Measurements from ENCODE around the gene HADHB. TPM values are rescaled to one million over a fixed set of nuclear protein-coding genes. Genes with fewer than 3 reads are reported as not detected.

Gene HADHB
- total and polyA plus RNA-seq, 2 donors, result 41.7 to 92.8 TPM

- DNase-seq (ENCODE audit: low read depth in 6 of 9, low spot score in 9 of 9), result no peak
- Histone ChIP-seq H3K9me3 (ENCODE audit: control insufficient read depth in 2 of 2, insufficient read depth in 1 of 2, low read length in 1 of 2) (no peaks in the 10 kb centered on the region), H3K27me3 (ENCODE audit: control insufficient read depth in 2 of 2, insufficient read depth in 1 of 2, low read length in 1 of 2) (no peaks in the 10 kb centered on the region), H3K27ac (ENCODE audit: low read depth in 1 of 2, low read length in 1 of 2) (no peak overlapping the region), H3K36me3 (ENCODE audit: control insufficient read depth in 2 of 2, insufficient read depth in 2 of 2, low read length in 1 of 2) (peaks cover 22 to 57% of the 10 kb centered on the region in 2 donors), H3K4me1 (ENCODE audit: control insufficient read depth in 2 of 2, insufficient read depth in 2 of 2, low read length in 2 of 2) (no peaks in the 10 kb centered on the region), H3K4me3 (ENCODE audit: low read length in 2 of 2) (no peak overlapping the region)
- 99% methylated on average over 4 of the region's 4 CpGs for WGBS
These were observed 31.9 kb downstream of the HADHB start for GRCh38 chr2:26276484-26277227.

DNA sequence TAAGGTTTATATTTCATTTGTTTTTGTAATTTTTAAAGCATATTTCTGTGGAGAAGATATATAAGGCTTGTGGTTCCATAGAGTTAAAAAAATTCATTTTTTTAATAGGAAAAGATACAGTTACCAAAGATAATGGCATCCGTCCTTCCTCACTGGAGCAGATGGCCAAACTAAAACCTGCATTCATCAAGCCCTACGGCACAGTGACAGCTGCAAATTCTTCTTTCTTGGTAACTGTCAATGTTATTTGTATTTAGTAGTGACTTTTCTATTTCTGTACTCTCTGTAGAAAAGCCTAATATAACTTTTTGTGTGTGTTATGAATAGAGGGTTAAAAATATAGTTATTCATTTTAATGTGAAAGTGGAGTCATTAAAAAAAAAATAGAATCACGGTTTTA is 35.1 kb downstream of the HADHB start:
- no peak for DNase-seq (ENCODE audit: low read depth in 6 of 9, low spot score in 9 of 9)
- Histone ChIP-seq H3K9me3 (ENCODE audit: control insufficient read depth in 2 of 2, insufficient read depth in 1 of 2, low read length in 1 of 2) (no peaks in the 10 kb centered on the region), H3K36me3 (ENCODE audit: control insufficient read depth in 2 of 2, insufficient read depth in 2 of 2, low read length in 1 of 2) (peaks cover 29 to 67% of the 10 kb centered on the region in 2 donors), H3K27me3 (ENCODE audit: control insufficient read depth in 2 of 2, insufficient read depth in 1 of 2, low read length in 1 of 2) (no peaks in the 10 kb centered on the region), H3K4me3 (ENCODE audit: low read length in 2 of 2) (no peak overlapping the region), H3K27ac (ENCODE audit: low read depth in 1 of 2, low read length in 1 of 2) (no peak overlapping the region), H3K4me1 (ENCODE audit: control insufficient read depth in 2 of 2, insufficient read depth in 2 of 2, low read length in 2 of 2) (no peaks in the 10 kb centered on the region)
- whole genome bisulfite sequencing, result 98% methylated on average over 3 of the region's 3 CpGs

DNA sequence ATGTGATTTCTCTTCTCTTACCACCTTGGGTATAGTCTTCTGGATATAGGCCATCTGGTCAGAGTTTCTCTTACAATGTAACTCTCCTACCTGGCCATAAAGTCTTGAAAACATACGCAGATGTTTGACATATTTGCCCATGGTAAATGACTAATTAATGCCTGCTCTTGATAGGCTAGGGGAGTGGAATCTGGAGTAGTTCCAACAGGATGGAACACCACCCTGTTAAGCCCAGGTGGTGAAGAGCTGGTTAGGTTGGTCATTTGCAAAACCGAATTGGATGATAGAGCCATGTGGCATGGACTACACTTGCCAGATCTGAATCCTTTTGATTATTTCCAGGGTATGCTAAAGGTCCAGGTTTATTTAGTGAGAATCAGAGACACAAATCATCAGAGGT is 36.5 kb downstream of the HADHB start:
- WGBS, result over 99% methylated on average over 2 of the region's 2 CpGs
- DNase-seq (ENCODE audit: low read depth in 6 of 9, low spot score in 9 of 9), result no peak
- Histone ChIP-seq H3K9me3 (ENCODE audit: control insufficient read depth in 2 of 2, insufficient read depth in 1 of 2, low read length in 1 of 2) (no peaks in the 10 kb centered on the region), H3K36me3 (ENCODE audit: control insufficient read depth in 2 of 2, insufficient read depth in 2 of 2, low read length in 1 of 2) (peaks cover 33 to 71% of the 10 kb centered on the region in 2 donors), H3K27me3 (ENCODE audit: control insufficient read depth in 2 of 2, insufficient read depth in 1 of 2, low read length in 1 of 2) (no peaks in the 10 kb centered on the region), H3K4me3 (ENCODE audit: low read length in 2 of 2) (no peak overlapping the region), H3K27ac (ENCODE audit: low read depth in 1 of 2, low read length in 1 of 2) (no peak overlapping the region), H3K4me1 (ENCODE audit: control insufficient read depth in 2 of 2, insufficient read depth in 2 of 2, low read length in 2 of 2) (no peaks in the 10 kb centered on the region)

DNA sequence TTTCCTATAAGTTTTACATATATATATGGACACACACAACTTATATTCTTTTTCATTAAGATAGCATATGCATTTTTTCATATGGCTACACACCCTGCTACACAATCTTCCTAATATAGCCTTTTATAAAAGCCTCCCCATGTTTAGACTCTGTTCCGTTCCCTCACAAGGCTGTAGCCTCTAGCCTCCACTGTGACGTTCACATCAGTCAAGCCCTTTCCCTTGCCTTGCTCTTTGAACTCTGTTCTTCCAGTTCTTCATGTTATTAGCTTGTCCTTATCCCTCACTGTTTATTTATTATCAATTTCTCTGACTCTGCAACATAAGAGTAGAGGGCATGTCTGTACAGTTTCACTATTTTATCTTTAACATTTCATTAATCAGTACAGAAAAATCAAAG is 38.9 kb downstream of the HADHB start:
- no peak overlapping the region for H3K4me3 ChIP-seq (ENCODE audit: low read length in 2 of 2)
- no peak overlapping the region for H3K27ac ChIP-seq (ENCODE audit: low read depth in 1 of 2, low read length in 1 of 2)

GRCh38 chr2:26284132-26284531 is 39.4 kb downstream of the HADHB start:
- Histone ChIP-seq H3K27ac (ENCODE audit: low read depth in 1 of 2, low read length in 1 of 2) (no peak overlapping the region), H3K36me3 (ENCODE audit: control insufficient read depth in 2 of 2, insufficient read depth in 2 of 2, low read length in 1 of 2) (peaks cover 32 to 53% of the 10 kb centered on the region in 2 donors)
- 98% methylated on average over 3 of the region's 3 CpGs for WGBS

More for the DNA sequence above, 38.9 kb downstream of the HADHB start:
- Histone ChIP-seq H3K9me3 (ENCODE audit: control insufficient read depth in 2 of 2, insufficient read depth in 1 of 2, low read length in 1 of 2) (no peaks in the 10 kb centered on the region), H3K27me3 (ENCODE audit: control insufficient read depth in 2 of 2, insufficient read depth in 1 of 2, low read length in 1 of 2) (no peaks in the 10 kb centered on the region), H3K36me3 (ENCODE audit: control insufficient read depth in 2 of 2, insufficient read depth in 2 of 2, low read length in 1 of 2) (peaks cover 32 to 58% of the 10 kb centered on the region in 2 donors), H3K4me1 (ENCODE audit: control insufficient read depth in 2 of 2, insufficient read depth in 2 of 2, low read length in 2 of 2) (no peaks in the 10 kb centered on the region)
- DNase-seq (ENCODE audit: low read depth in 6 of 9, low spot score in 9 of 9), result no peak
- WGBS, result 98% methylated on average over 2 of the region's 2 CpGs

DNA sequence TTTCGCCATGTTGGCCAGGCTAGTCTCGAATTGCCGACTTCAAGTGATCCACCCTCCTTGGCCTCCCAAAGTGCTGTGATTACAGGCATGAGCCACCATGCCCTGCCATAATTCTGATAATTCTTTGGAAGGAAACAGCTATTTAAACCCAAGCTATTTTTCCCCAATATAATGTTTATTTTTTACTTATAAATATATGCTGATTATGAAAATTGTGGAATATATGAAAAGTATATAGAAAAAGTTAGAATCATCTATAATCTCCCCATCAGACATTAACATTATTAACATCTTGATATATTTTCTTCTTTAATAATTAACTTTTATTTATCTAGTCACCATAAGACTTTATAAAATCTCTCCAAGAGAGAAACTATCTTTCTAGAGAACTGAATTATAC is 41.2 kb downstream of the HADHB start:
- H3K9me3 ChIP-seq (ENCODE audit: control insufficient read depth in 2 of 2, insufficient read depth in 1 of 2, low read length in 1 of 2), result no peaks in the 10 kb centered on the region
- no peaks in the 10 kb centered on the region for H3K4me1 ChIP-seq (ENCODE audit: control insufficient read depth in 2 of 2, insufficient read depth in 2 of 2, low read length in 2 of 2)
- H3K27ac ChIP-seq (ENCODE audit: low read depth in 1 of 2, low read length in 1 of 2), result no peak overlapping the region
- 98% methylated on average over 3 of the region's 3 CpGs for WGBS
- H3K4me3 ChIP-seq (ENCODE audit: low read length in 2 of 2), result no peak overlapping the region
- H3K36me3 ChIP-seq (ENCODE audit: control insufficient read depth in 2 of 2, insufficient read depth in 2 of 2, low read length in 1 of 2), result peaks cover 24 to 41% of the 10 kb centered on the region in 2 donors
- DNase-seq (ENCODE audit: low read depth in 6 of 9, low spot score in 9 of 9), result no peak
- H3K27me3 ChIP-seq (ENCODE audit: control insufficient read depth in 2 of 2, insufficient read depth in 1 of 2, low read length in 1 of 2), result no peaks in the 10 kb centered on the region

More at GRCh38 chr2:26284132-26284531, 39.4 kb downstream of the HADHB start:
- no peaks in the 10 kb centered on the region for H3K27me3 ChIP-seq (ENCODE audit: control insufficient read depth in 2 of 2, insufficient read depth in 1 of 2, low read length in 1 of 2)
- no peaks in the 10 kb centered on the region for H3K4me1 ChIP-seq (ENCODE audit: control insufficient read depth in 2 of 2, insufficient read depth in 2 of 2, low read length in 2 of 2)
- no peak overlapping the region for H3K4me3 ChIP-seq (ENCODE audit: low read length in 2 of 2)
- no peak for DNase-seq (ENCODE audit: low read depth in 6 of 9, low spot score in 9 of 9)
- H3K9me3 ChIP-seq (ENCODE audit: control insufficient read depth in 2 of 2, insufficient read depth in 1 of 2, low read length in 1 of 2), result no peaks in the 10 kb centered on the region

DNA sequence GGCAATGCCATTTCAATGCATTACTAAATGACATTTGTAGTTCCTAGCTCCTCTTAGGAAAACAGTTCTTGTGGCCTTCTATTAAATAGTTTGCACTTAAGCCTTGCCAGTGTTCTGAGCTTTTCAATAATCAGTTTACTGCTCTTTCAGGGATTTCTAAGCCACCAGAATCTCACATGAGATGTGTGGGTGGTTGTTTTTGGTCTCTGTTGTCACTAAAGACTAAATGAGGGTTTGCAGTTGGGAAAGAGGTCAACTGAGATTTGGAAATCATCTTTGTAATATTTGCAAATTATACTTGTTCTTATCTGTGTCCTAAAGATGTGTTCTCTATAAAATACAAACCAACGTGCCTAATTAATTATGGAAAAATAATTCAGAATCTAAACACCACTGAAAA is 45.3 kb downstream of the HADHB start:
- 94% methylated on average over 1 of the region's 1 CpG for WGBS
- Histone ChIP-seq H3K4me3 (ENCODE audit: low read length in 2 of 2) (no peak overlapping the region), H3K27ac (ENCODE audit: low read depth in 1 of 2, low read length in 1 of 2) (no peak overlapping the region), H3K9me3 (ENCODE audit: control insufficient read depth in 2 of 2, insufficient read depth in 1 of 2, low read length in 1 of 2) (no peaks in the 10 kb centered on the region), H3K36me3 (ENCODE audit: control insufficient read depth in 2 of 2, insufficient read depth in 2 of 2, low read length in 1 of 2) (peaks cover 11 to 16% of the 10 kb centered on the region in 2 donors), H3K4me1 (ENCODE audit: control insufficient read depth in 2 of 2, insufficient read depth in 2 of 2, low read length in 2 of 2) (no peaks in the 10 kb centered on the region), H3K27me3 (ENCODE audit: control insufficient read depth in 2 of 2, insufficient read depth in 1 of 2, low read length in 1 of 2) (no peaks in the 10 kb centered on the region)
- DNase-seq (ENCODE audit: low read depth in 6 of 9, low spot score in 9 of 9), result no peak

DNA sequence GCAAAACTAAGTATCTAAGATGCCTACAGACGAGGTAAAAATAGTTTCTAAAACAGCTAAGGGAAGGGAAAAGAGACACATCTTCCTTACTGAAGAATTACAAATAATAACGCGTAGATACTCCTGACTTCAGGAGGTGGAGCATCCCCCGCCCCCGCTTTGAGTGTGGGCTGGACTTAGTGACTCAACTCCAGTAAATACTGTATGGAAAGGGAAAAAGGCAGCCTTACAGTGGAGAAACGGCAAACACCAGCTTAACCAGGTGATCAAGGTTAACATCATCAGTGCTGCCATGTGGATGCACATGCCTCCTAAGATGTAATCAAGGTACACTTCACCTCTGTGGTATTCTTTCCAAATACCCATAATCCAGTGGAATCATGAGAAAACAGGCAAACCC is 47.9 kb downstream of the HADHB start:
- Histone ChIP-seq H3K27ac (ENCODE audit: low read depth in 1 of 2, low read length in 1 of 2) (no peak overlapping the region), H3K36me3 (ENCODE audit: control insufficient read depth in 2 of 2, insufficient read depth in 2 of 2, low read length in 1 of 2) (peaks cover 3 to 6% of the 10 kb centered on the region in 2 donors), H3K9me3 (ENCODE audit: control insufficient read depth in 2 of 2, insufficient read depth in 1 of 2, low read length in 1 of 2) (no peaks in the 10 kb centered on the region), H3K4me3 (ENCODE audit: low read length in 2 of 2) (no peak overlapping the region), H3K27me3 (ENCODE audit: control insufficient read depth in 2 of 2, insufficient read depth in 1 of 2, low read length in 1 of 2) (peaks cover 0 to 5% of the 10 kb centered on the region in 2 donors), H3K4me1 (ENCODE audit: control insufficient read depth in 2 of 2, insufficient read depth in 2 of 2, low read length in 2 of 2) (no peaks in the 10 kb centered on the region)
- 97% methylated on average over 6 of the region's 6 CpGs for WGBS
- DNase-seq (ENCODE audit: low read depth in 6 of 9, low spot score in 9 of 9), result no peak

- WGBS, result 94% methylated on average over 1 of the region's 1 CpG
These were observed 50.8 kb downstream of the HADHB start for GRCh38 chr2:26295511-26295910.

More at GRCh38 chr2:26295511-26295910, 50.8 kb downstream of the HADHB start:
- Histone ChIP-seq H3K4me3 (ENCODE audit: low read length in 2 of 2) (no peak overlapping the region), H3K36me3 (ENCODE audit: control insufficient read depth in 2 of 2, insufficient read depth in 2 of 2, low read length in 1 of 2) (no peaks in the 10 kb centered on the region), H3K27me3 (ENCODE audit: control insufficient read depth in 2 of 2, insufficient read depth in 1 of 2, low read length in 1 of 2) (peaks cover 2 to 15% of the 10 kb centered on the region in 2 donors), H3K27ac (ENCODE audit: low read depth in 1 of 2, low read length in 1 of 2) (no peak overlapping the region), H3K9me3 (ENCODE audit: control insufficient read depth in 2 of 2, insufficient read depth in 1 of 2, low read length in 1 of 2) (no peaks in the 10 kb centered on the region), H3K4me1 (ENCODE audit: control insufficient read depth in 2 of 2, insufficient read depth in 2 of 2, low read length in 2 of 2) (peaks cover 0 to 17% of the 10 kb centered on the region in 2 donors)
- DNase-seq (ENCODE audit: low read depth in 6 of 9, low spot score in 9 of 9), result no peak

All from thymus (tissue), 11 donors.